ENCODE measurements around the gene TTC12.
A peak's percentile ranks its signal among the peaks of the same experiment; 100 is the strongest.

Gene TTC12

GRCh38 chr11:113314389-113315301 is at the start of gene TTC12:
TTC12 (plus strand) TSS chr11:113314583; CDS start chr11:113316258, 1,675 bp downstream.
- DNase-seq: peak; percentile 97

- no peak for DNase-seq
These were observed 49.0 kb upstream of the TTC12 start for GRCh38 chr11:113265362-113265761.

GRCh38 chr11:113267493-113267892 is 46.9 kb upstream of the TTC12 start:
- DNase-seq: no peak

- no peak for DNase-seq
These were observed 45.3 kb upstream of the TTC12 start for GRCh38 chr11:113269096-113269495.

GRCh38 chr11:113269636-113270035 is 44.7 kb upstream of the TTC12 start:
- no peak for DNase-seq

GRCh38 chr11:113270080-113270479 is 44.3 kb upstream of the TTC12 start:
- DNase-seq: no peak

GRCh38 chr11:113271551-113272245 is 42.7 kb upstream of the TTC12 start:
- DNase-seq: no peak

GRCh38 chr11:113272281-113272680 is 42.1 kb upstream of the TTC12 start:
- no peak for DNase-seq

GRCh38 chr11:113272927-113273615 is 41.3 kb upstream of the TTC12 start:
- no peak for DNase-seq

- no peak for DNase-seq
These were observed 40.7 kb upstream of the TTC12 start for GRCh38 chr11:113273720-113274119.

GRCh38 chr11:113274713-113275582 is 39.4 kb upstream of the TTC12 start:
- no peak for DNase-seq

GRCh38 chr11:113275602-113276001 is 38.8 kb upstream of the TTC12 start:
- DNase-seq: no peak

- DNase-seq: no peak
These were observed 37.9 kb upstream of the TTC12 start for GRCh38 chr11:113276466-113276865.

GRCh38 chr11:113277907-113278306 is 36.5 kb upstream of the TTC12 start:
- DNase-seq: no peak

- DNase-seq: no peak
These were observed 35.9 kb upstream of the TTC12 start for GRCh38 chr11:113278481-113278880.

GRCh38 chr11:113278925-113279324 is 35.5 kb upstream of the TTC12 start:
- DNase-seq: no peak

GRCh38 chr11:113279591-113279990 is 34.8 kb upstream of the TTC12 start:
- no peak for DNase-seq

- no peak for DNase-seq
These were observed 33.2 kb upstream of the TTC12 start for GRCh38 chr11:113281052-113281725.

- no peak for DNase-seq
These were observed 31.4 kb upstream of the TTC12 start for GRCh38 chr11:113282898-113283437.

- no peak for DNase-seq
These were observed 30.5 kb upstream of the TTC12 start for GRCh38 chr11:113283881-113284280.

GRCh38 chr11:113286009-113286408 is 28.4 kb upstream of the TTC12 start:
- no peak for DNase-seq
